Activated CD8-positive, alpha-beta T cell treated with anti-CD3 and anti-CD28 coated beads, Interleukin-2, amount 10 ng/mL, durations not matched to agents 7 days and 5 days (primary cell): ENCODE results near the gene GNRH2. TPM values are rescaled to one million over a fixed set of nuclear protein-coding genes. Genes with fewer than 3 reads are reported as not detected.
"Not testable (repeated sequence)": the region's sequence is repeated elsewhere in the genome, so short reads cannot be mapped to it uniquely, and the experiment has no call there.

ENCODE experiments used
- ATAC-seq: fragments of 150-1000 bp; cut with Tn5 transposase; one replicate; pipeline ENCODE4 v1.10.0; 2021; ENCODE audit warnings: moderate library complexity
- CTCF ChIA-PET: fragments of 350-600 bp; sonication (Branson Sonifier 250); formaldehyde crosslinking; loops from one replicate; lab custom pipeline; 2021; ENCODE audit warnings: antibody characterized with exemption; lab: Charles Lee
- POLR2A ChIA-PET: fragments of 350-600 bp; sonication (Branson Sonifier 250); formaldehyde crosslinking; loops from one replicate; lab custom pipeline; 2021; ENCODE audit warnings: antibody characterized with exemption; lab: Charles Lee
- DNase-seq: peaks from one replicate; pipeline ENCODE4 v3.0.0-alpha.2; 2020
- H3K27ac Mint-ChIP-seq: one replicate; pipeline ENCODE4 v1.8.0; 2021; ENCODE audit warnings: mild to moderate bottlenecking, mixed read lengths
- H3K27me3 Mint-ChIP-seq: one replicate; pipeline ENCODE4 v1.8.0; 2021; ENCODE audit warnings: low read depth, mixed read lengths
- H3K36me3 Mint-ChIP-seq: one replicate; pipeline ENCODE4 v1.8.0; 2021; ENCODE audit warnings: low read depth, mixed read lengths
- H3K4me1 Mint-ChIP-seq: one replicate; pipeline ENCODE4 v1.8.0; 2021; ENCODE audit warnings: low read depth, mixed read lengths
- H3K4me3 Mint-ChIP-seq: one replicate; pipeline ENCODE4 v1.8.0; 2021; ENCODE audit warnings: mild to moderate bottlenecking, mixed read lengths
- H3K9me3 Mint-ChIP-seq: one replicate; pipeline ENCODE4 v1.8.0; 2022; ENCODE audit warnings: mixed read lengths; ENCODE audit not compliant: insufficient read depth
- total RNA-seq, 2 experiments: library from RNA; stranded (reverse); gene quantifications; one replicate each; pipeline ENCODE4 v1.2.3, GENCODE V29; 2021

The GNRH2 gene
- total RNA-seq, 2 experiments from 2014 or later = 1.5 to 1.7 TPM

DNA sequence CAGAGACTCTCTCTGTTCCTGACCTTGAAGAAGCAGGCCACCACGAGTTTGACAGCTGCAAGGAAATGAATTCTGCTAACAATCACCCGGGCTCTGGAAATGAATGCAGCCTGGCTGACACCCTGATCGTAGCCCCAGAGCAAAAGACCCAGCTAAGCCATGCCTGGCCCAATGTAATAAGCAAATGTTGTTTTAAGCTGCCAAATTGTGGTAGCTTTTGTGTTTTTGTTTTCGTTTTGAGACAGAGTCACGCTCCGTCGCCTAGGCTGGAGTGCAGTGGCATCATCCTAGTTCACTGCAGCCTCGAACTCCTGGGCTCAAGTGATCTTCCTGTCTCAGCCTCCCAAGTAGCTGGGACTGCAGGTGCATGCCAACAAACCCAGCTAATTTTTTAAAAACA lies 24.7 kb downstream of the GNRH2 start:
- Mint-ChIP-seq H3K27me3 (peaks cover 15% of the 10 kb centered on the region), H3K36me3 (no peaks in the 10 kb centered on the region), H3K9me3 (no peaks in the 10 kb centered on the region), H3K4me3 (no peak overlapping the region), H3K4me1 (peaks cover 10% of the 10 kb centered on the region), H3K27ac (no peak overlapping the region)
- no peak for DNase-seq
- ChIA-PET POLR2A (no interaction called here), CTCF (interaction anchor here (1.4 kb wide), 1 partner anchor 48 kb away, joined by 4 read pairs; no protein-coding TSS in a partner anchor)
- ATAC-seq = no peak

DNA sequence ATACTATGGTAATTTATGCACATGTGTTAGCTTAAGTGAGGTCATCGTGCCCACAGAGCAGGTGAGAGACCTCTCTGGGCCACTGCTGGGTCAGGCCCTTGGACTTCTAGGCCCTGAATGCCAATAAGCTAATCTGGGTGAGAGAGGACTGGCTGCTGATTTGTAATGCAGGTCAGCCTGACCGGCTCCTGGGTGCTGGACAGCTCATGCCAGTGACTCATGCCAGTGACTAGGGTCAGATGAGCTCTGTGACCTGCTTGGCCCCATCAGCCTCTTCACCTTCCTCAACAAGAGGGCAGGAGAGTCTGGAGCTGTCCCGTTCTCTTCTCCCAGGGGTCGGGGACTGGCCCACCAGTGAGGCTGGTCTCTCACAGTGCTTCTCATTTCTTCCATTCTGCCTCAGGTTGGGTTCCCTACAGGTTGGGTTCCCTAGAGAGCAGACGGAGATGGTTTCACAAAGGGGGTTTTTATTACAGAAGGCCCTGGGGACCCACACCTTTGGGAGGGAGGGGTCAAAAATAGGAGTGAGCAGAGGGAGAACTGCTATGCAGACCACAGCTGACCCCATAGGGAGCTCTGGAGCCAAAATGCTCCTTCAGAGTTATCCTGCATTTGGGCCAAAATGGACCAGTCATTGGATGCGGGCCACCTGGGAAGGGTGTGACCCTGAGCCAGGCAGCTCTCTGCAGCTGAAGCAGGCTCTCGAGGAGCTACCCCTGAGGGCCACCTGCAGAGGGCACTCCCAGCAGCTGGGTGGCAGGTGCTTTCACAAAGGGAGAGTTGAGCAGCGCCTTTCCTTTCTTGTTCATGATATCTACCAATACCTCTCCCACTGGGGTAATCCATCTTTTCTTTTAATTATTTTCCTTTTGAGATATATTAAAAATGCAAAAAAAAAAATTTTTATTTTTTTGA lies 25.8 kb downstream of the GNRH2 start:
- peak; percentile 51 for DNase-seq
- POLR2A ChIA-PET = no interaction called here

GRCh38 chr20:3070725-3071124 lies 27.3 kb downstream of the GNRH2 start:
- CTCF ChIA-PET = interaction anchor here (1.0 kb wide), 1 partner anchor 18 kb away, joined by 3 read pairs; no protein-coding TSS in a partner anchor
- ATAC-seq = no peak
- Mint-ChIP-seq H3K27ac (no peak overlapping the region), H3K4me1 (peaks cover 20% of the 10 kb centered on the region), H3K9me3 (no peaks in the 10 kb centered on the region), H3K36me3 (no peaks in the 10 kb centered on the region), H3K27me3 (peaks cover 22% of the 10 kb centered on the region), H3K4me3 (peak overlapping the region; percentile 48)
- POLR2A ChIA-PET = no interaction called here
- DNase-seq = no peak

More for the DNA sequence above, 25.8 kb downstream of the GNRH2 start:
- Mint-ChIP-seq H3K4me3 (no peak overlapping the region), H3K9me3 (no peaks in the 10 kb centered on the region), H3K27ac (no peak overlapping the region), H3K27me3 (peaks cover 15% of the 10 kb centered on the region), H3K4me1 (peaks cover 11% of the 10 kb centered on the region), H3K36me3 (no peaks in the 10 kb centered on the region)
- no peak for ATAC-seq
- CTCF ChIA-PET = interaction anchor here (0.6 to 1.6 kb wide), 7 partner anchors 33 to 303 kb away, joined by 3 to 7 read pairs (median 4); no protein-coding TSS in a partner anchor

GRCh38 chr20:3071266-3071609 lies 27.8 kb downstream of the GNRH2 start:
- no peaks in the 10 kb centered on the region for H3K36me3 Mint-ChIP-seq
- POLR2A ChIA-PET = no interaction called here
- H3K27me3 Mint-ChIP-seq = peaks cover 22% of the 10 kb centered on the region

GRCh38 chr20:3071610-3072529 lies 28.4 kb downstream of the GNRH2 start, which contains the start of gene OXT:
Gene OXT, plus strand, starts transcription at chr20:3071620. Its CDS starts 36 bp downstream, at chr20:3071656.
- peak; percentile 80 for ATAC-seq
- POLR2A ChIA-PET = interaction anchor here (1.0 kb wide), 1 partner anchor 88 kb away, joined by 3 read pairs; the partner anchor contains the start of genes FASTKD5 and UBOX5
- CTCF ChIA-PET = interaction anchor here (1.0 kb wide), 1 partner anchor 19 kb away, joined by 3 read pairs; no protein-coding TSS in a partner anchor
- H3K4me3 Mint-ChIP-seq = peak within 1 kb of the TSS; percentile 60
- DNase-seq = peak; percentile 67
- H3K4me1 Mint-ChIP-seq = peaks cover 22% of the 10 kb centered on the region
- H3K27ac Mint-ChIP-seq = no peak within 1 kb of the TSS
- peaks cover 24% of the 10 kb centered on the region for H3K27me3 Mint-ChIP-seq
- no peaks in the 10 kb centered on the region for H3K9me3 Mint-ChIP-seq
- H3K36me3 Mint-ChIP-seq = no peaks in the 10 kb centered on the region

More at GRCh38 chr20:3071266-3071609, 27.8 kb downstream of the GNRH2 start:
- Mint-ChIP-seq H3K4me1 (peaks cover 20% of the 10 kb centered on the region), H3K27ac (no peak overlapping the region), H3K4me3 (peak overlapping the region; percentile 45), H3K9me3 (no peaks in the 10 kb centered on the region)
- CTCF ChIA-PET = interaction anchor here (1.0 kb wide), 1 partner anchor 18 kb away, joined by 3 read pairs; no protein-coding TSS in a partner anchor
- DNase-seq (no peak), ATAC-seq (no peak)

GRCh38 chr20:3072530-3073250 lies 29.3 kb downstream of the GNRH2 start:
- Mint-ChIP-seq H3K4me1 (peaks cover 30% of the 10 kb centered on the region), H3K4me3 (peak overlapping the region; percentile 60), H3K36me3 (peaks cover 1% of the 10 kb centered on the region), H3K9me3 (no peaks in the 10 kb centered on the region), H3K27me3 (peaks cover 25% of the 10 kb centered on the region), H3K27ac (no peak overlapping the region)
- DNase-seq (no peak), ATAC-seq (no peak)
- CTCF ChIA-PET = no interaction called here
- POLR2A ChIA-PET = interaction anchor here (0.5 to 1.0 kb wide), 2 partner anchors 87 to 834 kb away, joined by 3 read pairs; partner anchors contain the start of genes FASTKD5 and UBOX5

DNA sequence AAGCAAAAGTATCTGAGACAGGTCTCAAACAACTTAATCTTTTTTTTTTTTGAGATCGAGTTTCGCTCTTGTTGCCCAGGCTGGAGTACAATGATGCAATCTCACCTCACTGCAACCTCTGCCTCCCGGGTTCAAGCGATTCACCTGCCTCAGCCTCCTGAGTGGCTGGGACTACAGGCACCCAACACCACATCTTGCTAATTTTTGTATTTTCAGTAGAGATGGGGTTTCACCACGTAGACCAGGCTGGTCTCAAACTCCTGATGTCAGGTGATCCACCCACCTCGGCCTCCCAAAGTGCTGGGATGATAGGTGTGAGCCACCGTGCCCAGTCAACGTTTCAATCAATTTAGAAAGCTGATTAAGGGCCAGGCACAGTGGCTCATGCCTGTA lies 29.8 kb downstream of the GNRH2 start:
- not testable (repeated sequence) for H3K9me3 Mint-ChIP-seq, H3K27ac Mint-ChIP-seq

GRCh38 chr20:3074812-3075211 lies 31.4 kb downstream of the GNRH2 start:
- DNase-seq (no peak), ATAC-seq (no peak)
- Mint-ChIP-seq H3K36me3 (peaks cover 5% of the 10 kb centered on the region), H3K27ac (no peak overlapping the region), H3K27me3 (peaks cover 34% of the 10 kb centered on the region), H3K9me3 (peaks cover 3% of the 10 kb centered on the region), H3K4me1 (peaks cover 35% of the 10 kb centered on the region), H3K4me3 (no peak overlapping the region)
- POLR2A ChIA-PET = no interaction called here
- CTCF ChIA-PET = interaction anchor here (1.1 kb wide), 1 partner anchor 22 kb away, joined by 6 read pairs; no protein-coding TSS in a partner anchor

More for the DNA sequence above, 29.8 kb downstream of the GNRH2 start:
- Mint-ChIP-seq H3K4me1 (peaks cover 34% of the 10 kb centered on the region), H3K27me3 (peaks cover 29% of the 10 kb centered on the region)
- POLR2A ChIA-PET = interaction anchor here (0.5 kb wide), 1 partner anchor 834 kb away, joined by 3 read pairs; no protein-coding TSS in a partner anchor
- ATAC-seq, DNase-seq, H3K36me3 Mint-ChIP-seq, CTCF ChIA-PET, H3K4me3 Mint-ChIP-seq: not testable (repeated sequence)

DNA sequence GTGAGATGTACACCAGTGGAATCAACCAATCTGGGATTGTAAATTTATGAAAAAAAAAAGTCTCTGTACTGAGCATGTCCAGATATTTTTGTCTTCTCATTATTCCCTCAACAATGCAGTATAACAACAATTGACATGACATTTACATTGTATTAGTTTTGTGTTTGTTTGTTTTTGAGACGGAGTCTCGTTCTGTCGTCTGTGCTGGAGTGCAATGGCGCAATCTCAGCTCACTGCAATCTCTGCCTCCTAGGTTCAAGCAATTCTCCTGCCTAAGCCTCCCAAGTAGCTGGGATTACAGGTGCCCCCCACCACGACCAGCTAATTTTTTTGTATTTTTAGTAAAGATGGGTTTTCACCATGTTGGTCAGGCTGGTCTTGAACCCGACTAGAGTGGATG lies 31.9 kb downstream of the GNRH2 start:
- Mint-ChIP-seq H3K4me1 (peaks cover 35% of the 10 kb centered on the region), H3K27me3 (peaks cover 39% of the 10 kb centered on the region)
- H3K27ac Mint-ChIP-seq, CTCF ChIA-PET, H3K9me3 Mint-ChIP-seq, POLR2A ChIA-PET, ATAC-seq, H3K36me3 Mint-ChIP-seq, H3K4me3 Mint-ChIP-seq, DNase-seq: not testable (repeated sequence)

DNA sequence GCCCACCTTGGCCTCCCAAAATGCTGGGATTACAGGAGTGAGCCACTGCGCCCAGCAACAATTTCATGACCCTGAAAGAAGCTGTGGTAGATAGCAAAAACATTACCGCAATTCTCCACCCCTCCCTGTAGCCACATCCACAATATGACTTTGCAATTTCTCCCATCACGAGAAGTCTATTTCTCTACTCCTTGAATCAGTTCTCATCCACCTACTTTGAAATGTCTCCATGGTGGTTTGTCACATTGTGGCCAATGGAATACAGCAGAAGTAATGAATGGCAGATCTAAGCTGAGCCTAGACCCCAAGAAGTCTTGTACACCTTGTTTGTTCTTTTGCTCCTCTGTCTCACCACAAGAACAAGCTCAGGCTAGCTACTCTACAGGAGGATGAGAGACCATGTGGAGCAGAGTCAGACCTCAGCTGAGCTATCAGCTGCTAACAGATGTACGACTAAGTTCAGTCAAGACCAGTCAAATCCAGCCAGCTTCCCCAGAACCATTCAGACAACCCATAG lies 34.3 kb downstream of the GNRH2 start:
- Mint-ChIP-seq H3K9me3 (peaks cover 3% of the 10 kb centered on the region), H3K4me3 (peak overlapping the region; percentile 26), H3K27me3 (peaks cover 46% of the 10 kb centered on the region), H3K4me1 (peaks cover 29% of the 10 kb centered on the region), H3K27ac (peak overlapping the region; percentile 34), H3K36me3 (peaks cover 5% of the 10 kb centered on the region)
- ATAC-seq (peak; percentile 58), DNase-seq (peak; percentile 53)
- CTCF ChIA-PET = interaction anchor here (0.9 to 1.4 kb wide), 7 partner anchors 13 to 163 kb away, joined by 3 to 12 read pairs (median 3); no protein-coding TSS in a partner anchor
- POLR2A ChIA-PET = interaction anchor here (0.7 to 1.2 kb wide), 3 partner anchors 15 to 86 kb away, joined by 3 to 7 read pairs (median 4); no protein-coding TSS in a partner anchor
